ENCODE results near the gene CUEDC1.

CUEDC1 gene

GRCh38 chr17:57915985-57916757 is 39.0 kb downstream of the CUEDC1 start:
- no peak for DNase-seq (ENCODE audit: low spot score)

GRCh38 chr17:57915544-57915943 is 39.7 kb downstream of the CUEDC1 start:
- DNase-seq (ENCODE audit: low spot score): no peak

- no peak for DNase-seq (ENCODE audit: low spot score)
Measured at GRCh38 chr17:57914273-57915142, 40.7 kb downstream of the CUEDC1 start.

GRCh38 chr17:57913575-57914272 is 41.5 kb downstream of the CUEDC1 start:
- DNase-seq (ENCODE audit: low spot score): no peak

GRCh38 chr17:57911834-57912673 is 43.2 kb downstream of the CUEDC1 start:
- DNase-seq (ENCODE audit: low spot score): peak; percentile 57

GRCh38 chr17:57910462-57911420 is 44.5 kb downstream of the CUEDC1 start:
- DNase-seq (ENCODE audit: low spot score): no peak

GRCh38 chr17:57909551-57909950 is 45.7 kb downstream of the CUEDC1 start:
- DNase-seq (ENCODE audit: low spot score): no peak

GRCh38 chr17:57908278-57908677 is 46.9 kb downstream of the CUEDC1 start:
- no peak for DNase-seq (ENCODE audit: low spot score)

- no peak for DNase-seq (ENCODE audit: low spot score)
Measured at GRCh38 chr17:57906910-57907309, 48.3 kb downstream of the CUEDC1 start.

- DNase-seq (ENCODE audit: low spot score): no peak
Measured at GRCh38 chr17:57905875-57906455, 49.2 kb downstream of the CUEDC1 start.

GRCh38 chr17:57903961-57904360 is 51.3 kb downstream of the CUEDC1 start:
- no peak for DNase-seq (ENCODE audit: low spot score)

GRCh38 chr17:57902800-57903759 is 52.1 kb downstream of the CUEDC1 start:
- DNase-seq (ENCODE audit: low spot score): peak; percentile 99

GRCh38 chr17:57902117-57902799 is 53.0 kb downstream of the CUEDC1 start:
- peak; percentile 85 for DNase-seq (ENCODE audit: low spot score)

GRCh38 chr17:57900991-57901743 is 54.0 kb downstream of the CUEDC1 start:
- DNase-seq (ENCODE audit: low spot score): peak; percentile 48

- peak; percentile 61 for DNase-seq (ENCODE audit: low spot score)
Measured at GRCh38 chr17:57899822-57900221, 55.4 kb downstream of the CUEDC1 start.

GRCh38 chr17:57899391-57899790 is 55.8 kb downstream of the CUEDC1 start:
- DNase-seq (ENCODE audit: low spot score): no peak

- peak; percentile 59 for DNase-seq (ENCODE audit: low spot score)
Measured at GRCh38 chr17:57898487-57899311, 56.5 kb downstream of the CUEDC1 start.
